Thoracic aorta (tissue), 2 donors: ENCODE results near the gene NUDT3. TPM values are rescaled to one million over a fixed set of nuclear protein-coding genes. Genes with fewer than 3 reads are reported as not detected.
A peak's percentile ranks its signal among the peaks of the same experiment; 100 is the strongest.

ENCODE experiments used
- ATAC-seq: fragments of 150-250 bp; one replicate; pipeline ENCODE4 v1.8.0; 2017; ENCODE audit warnings: low read depth; ENCODE audit not compliant: insufficient number of reproducible peaks, low FRiP score
- DNase-seq: peaks from one replicate; pipeline ENCODE4 v3.0.0-alpha.2; 2020; ENCODE audit warnings: low spot score
- H3K27ac ChIP-seq, 2 donors: fragments of 200-600 bp; sonication (generic); 1 replicate in 1 of 2; 2 replicates in 1 of 2; pipeline ENCODE4 v1.5.1; 2016; ENCODE audit warnings: mild to moderate bottlenecking in 2 of 2, moderate library complexity in 2 of 2
- H3K27me3 ChIP-seq: fragments of 200-600 bp; sonication (generic); replicated peaks from 2 replicates; pipeline ENCODE4 v1.6.0; 2016; ENCODE audit warnings: mild to moderate bottlenecking; ENCODE audit not compliant: insufficient read depth
- H3K36me3 ChIP-seq: fragments of 200-600 bp; sonication (generic); one replicate; pipeline ENCODE4 v1.5.1; 2016
- H3K4me1 ChIP-seq, 2 donors: fragments of 200-600 bp; sonication (generic); 1 replicate in 1 of 2; 2 replicates in 1 of 2; pipeline versions ENCODE4 v1.5.1 to v1.6.0; 2016; ENCODE audit warnings: low read depth in 2 of 2, mild to moderate bottlenecking in 1 of 2; ENCODE audit not compliant: control insufficient read depth in 1 of 2
- H3K4me3 ChIP-seq: fragments of 200-600 bp; sonication (generic); 2 replicates; pipeline ENCODE4 v1.5.1; 2016; ENCODE audit warnings: mild to moderate bottlenecking
- H3K9me3 ChIP-seq: fragments of 200-600 bp; sonication (generic); 2 replicates; pipeline ENCODE4 v1.5.1; 2016
- total RNA-seq, 2 donors: library from RNA; depleted of rRNA; stranded (reverse); fragments of >200 nt; gene quantifications; one replicate each; pipeline versions ENCODE4 v1.1.0 to v1.2.3, GENCODE V29; 2016
- TF ChIP-seq, protein P1 (sequence below): fragments of 200-600 bp; sonication (generic); IDR thresholded peaks from one replicate; pipeline ENCODE4 v1.5.1; 2019; ENCODE audit warnings: antibody characterized with exemption

The NUDT3 gene
- total RNA-seq, 2 donors from 2014 or later, result 34.8 to 46.8 TPM

DNA sequence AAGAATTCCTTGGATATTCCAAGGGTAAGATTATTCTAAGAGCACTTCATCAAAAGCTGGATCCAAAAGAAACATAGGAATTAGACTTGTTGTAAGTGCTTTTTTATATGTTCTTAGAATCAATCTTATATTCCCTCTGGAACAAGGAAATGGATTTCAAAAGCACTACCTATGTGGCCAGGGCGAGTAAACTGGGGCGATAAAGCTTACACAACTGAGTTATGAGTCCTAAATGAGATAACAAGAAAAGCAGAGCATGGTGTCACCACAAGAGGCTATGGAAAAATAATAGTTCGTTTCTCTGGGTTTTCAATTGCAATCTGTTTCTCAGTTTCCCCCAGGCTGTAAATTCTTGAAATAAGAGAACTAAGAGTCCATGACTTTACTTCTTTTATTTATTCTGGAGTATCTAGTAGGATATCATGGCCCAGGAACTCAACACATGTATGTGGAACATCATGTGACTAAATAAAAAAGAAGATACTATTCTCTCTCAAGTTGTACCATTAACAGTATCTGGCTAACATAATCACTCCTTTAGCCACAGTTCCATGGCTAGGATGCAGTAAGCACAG, 51.5 kb downstream of the NUDT3 start:
- Histone ChIP-seq H3K4me3 (no peak overlapping the region), H3K36me3 (no peaks in the 10 kb centered on the region), H3K9me3 (no peaks in the 10 kb centered on the region), H3K27me3 (no peaks in the 10 kb centered on the region), H3K27ac (peak overlapping the region in 1 of 2 donors; percentile 33), H3K4me1 (peaks cover 36 to 60% of the 10 kb centered on the region in 2 donors)
- DNase-seq (no peak), ATAC-seq (no peak)
- TF ChIP-seq, protein P1, sequence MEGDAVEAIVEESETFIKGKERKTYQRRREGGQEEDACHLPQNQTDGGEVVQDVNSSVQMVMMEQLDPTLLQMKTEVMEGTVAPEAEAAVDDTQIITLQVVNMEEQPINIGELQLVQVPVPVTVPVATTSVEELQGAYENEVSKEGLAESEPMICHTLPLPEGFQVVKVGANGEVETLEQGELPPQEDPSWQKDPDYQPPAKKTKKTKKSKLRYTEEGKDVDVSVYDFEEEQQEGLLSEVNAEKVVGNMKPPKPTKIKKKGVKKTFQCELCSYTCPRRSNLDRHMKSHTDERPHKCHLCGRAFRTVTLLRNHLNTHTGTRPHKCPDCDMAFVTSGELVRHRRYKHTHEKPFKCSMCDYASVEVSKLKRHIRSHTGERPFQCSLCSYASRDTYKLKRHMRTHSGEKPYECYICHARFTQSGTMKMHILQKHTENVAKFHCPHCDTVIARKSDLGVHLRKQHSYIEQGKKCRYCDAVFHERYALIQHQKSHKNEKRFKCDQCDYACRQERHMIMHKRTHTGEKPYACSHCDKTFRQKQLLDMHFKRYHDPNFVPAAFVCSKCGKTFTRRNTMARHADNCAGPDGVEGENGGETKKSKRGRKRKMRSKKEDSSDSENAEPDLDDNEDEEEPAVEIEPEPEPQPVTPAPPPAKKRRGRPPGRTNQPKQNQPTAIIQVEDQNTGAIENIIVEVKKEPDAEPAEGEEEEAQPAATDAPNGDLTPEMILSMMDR, result no peak

DNA sequence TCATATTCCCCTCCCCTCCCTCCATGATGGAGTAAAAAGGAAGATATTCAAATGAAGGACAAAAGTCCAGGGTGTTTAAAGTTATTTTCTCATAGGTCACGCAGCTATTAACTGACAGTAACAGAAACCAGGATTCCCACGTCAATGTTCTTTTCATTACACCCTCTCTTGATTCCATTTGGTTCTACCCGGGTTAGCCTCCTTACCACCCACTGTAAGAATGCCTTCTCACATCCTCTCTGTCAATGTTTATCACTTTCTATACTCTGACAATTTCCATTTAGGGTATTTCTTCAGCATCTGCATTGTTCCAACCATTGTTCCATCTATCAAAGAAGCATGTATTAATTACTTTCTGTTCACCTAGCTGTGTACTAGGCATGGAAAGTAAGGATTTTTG, 52.1 kb downstream of the NUDT3 start:
- Histone ChIP-seq H3K27me3 (no peaks in the 10 kb centered on the region), H3K4me1 (peaks cover 36 to 57% of the 10 kb centered on the region in 2 donors), H3K9me3 (no peaks in the 10 kb centered on the region), H3K36me3 (no peaks in the 10 kb centered on the region), H3K4me3 (no peak overlapping the region), H3K27ac (peak overlapping the region in 1 of 2 donors; percentile 33)
- TF ChIP-seq, protein P1, result no peak
- ATAC-seq (no peak), DNase-seq (no peak)

DNA sequence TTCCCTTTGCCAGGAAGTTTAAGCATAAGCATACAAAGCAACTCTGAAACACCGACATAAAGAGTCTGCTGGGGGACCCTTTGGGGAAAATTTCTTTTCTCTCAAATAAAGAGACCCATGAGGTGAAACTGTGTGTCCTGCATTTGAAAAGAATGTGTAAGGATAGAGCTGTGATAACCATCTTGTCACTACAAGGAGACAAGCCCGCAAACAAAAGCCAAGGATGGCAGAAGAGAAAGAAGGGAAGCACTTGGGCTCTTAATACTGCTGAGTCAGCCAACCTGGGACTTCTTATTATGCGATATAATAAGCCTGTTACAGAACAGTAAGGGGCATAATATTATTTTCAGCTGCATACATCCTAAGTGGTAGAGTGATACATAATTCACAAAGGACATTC, 52.5 kb downstream of the NUDT3 start:
- Histone ChIP-seq H3K36me3 (no peaks in the 10 kb centered on the region), H3K27me3 (no peaks in the 10 kb centered on the region), H3K27ac (no peak overlapping the region), H3K4me1 (peaks cover 37 to 59% of the 10 kb centered on the region in 2 donors), H3K9me3 (no peaks in the 10 kb centered on the region), H3K4me3 (no peak overlapping the region)
- DNase-seq, result no peak
- ATAC-seq, result no peak
- TF ChIP-seq, protein P1, result no peak

DNA sequence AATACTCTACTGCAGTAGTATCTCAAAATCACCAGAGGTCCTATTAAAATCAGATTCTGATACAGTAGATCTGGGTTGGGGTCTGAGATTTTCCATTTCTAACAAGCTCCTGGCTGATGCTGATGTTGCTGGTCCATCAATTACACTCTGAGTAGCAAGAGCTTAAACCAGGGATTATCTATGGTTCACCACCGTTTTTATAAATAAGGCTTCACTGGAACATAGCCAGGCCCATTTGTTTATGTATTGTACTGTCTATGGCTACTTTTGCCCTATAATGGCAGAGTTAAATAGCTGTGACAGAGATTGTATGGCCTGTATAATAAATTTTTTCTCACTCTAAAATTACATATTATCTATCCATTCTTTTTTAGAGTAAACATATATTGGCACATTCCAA, 53.0 kb downstream of the NUDT3 start:
- H3K27ac ChIP-seq, result no peak overlapping the region
- no peaks in the 10 kb centered on the region for H3K27me3 ChIP-seq
- no peaks in the 10 kb centered on the region for H3K36me3 ChIP-seq
- H3K4me3 ChIP-seq, result no peak overlapping the region
- TF ChIP-seq, protein P1, result no peak
- no peaks in the 10 kb centered on the region for H3K9me3 ChIP-seq
- peaks cover 36 to 64% of the 10 kb centered on the region in 2 donors for H3K4me1 ChIP-seq
- DNase-seq (no peak), ATAC-seq (no peak)

DNA sequence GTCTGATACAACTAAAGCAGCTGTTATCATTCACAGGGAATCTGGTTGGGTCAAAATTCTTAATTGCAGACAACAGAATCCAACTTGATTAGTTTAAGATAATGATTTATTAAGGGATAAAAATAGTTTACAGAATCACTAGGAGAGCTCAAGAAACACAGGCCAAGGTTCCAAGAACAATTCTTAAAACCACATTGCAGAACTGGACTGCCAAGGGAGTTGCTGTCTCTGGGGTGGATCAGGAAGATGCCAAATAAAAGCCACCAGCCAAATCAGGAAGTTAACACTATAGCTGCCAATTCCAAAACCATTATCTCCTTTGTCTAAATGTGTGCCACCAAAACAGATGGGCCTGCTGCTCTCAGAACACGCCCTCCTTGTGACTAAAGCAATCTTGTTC, 53.7 kb downstream of the NUDT3 start:
- Histone ChIP-seq H3K27ac (no peak overlapping the region), H3K27me3 (no peaks in the 10 kb centered on the region), H3K36me3 (no peaks in the 10 kb centered on the region), H3K9me3 (no peaks in the 10 kb centered on the region), H3K4me3 (no peak overlapping the region), H3K4me1 (peaks cover 39 to 65% of the 10 kb centered on the region in 2 donors)
- TF ChIP-seq, protein P1, result no peak
- no peak for DNase-seq
- no peak for ATAC-seq
